HG03521 (cell line): Measurements from ENCODE around the gene HNRNPH1.
A peak's percentile ranks its signal among the peaks of the same experiment; 100 is the strongest.
"Not testable (repeated sequence)": the region's sequence is repeated elsewhere in the genome, so short reads cannot be mapped to it uniquely, and the experiment has no call there.

Source experiments
- ATAC-seq: cut with Tn5 transposase; IDR thresholded peaks from one replicate; pipeline ENCODE4 v1.9.1; 2021; ENCODE audit warnings: mild to moderate bottlenecking, moderate library complexity; ENCODE audit not compliant: unreplicated experiment

Gene HNRNPH1

GRCh38 chr5:179623003-179623905, at the start of gene HNRNPH1:
Gene HNRNPH1, minus strand, starts transcription at chr5:179623671. Its CDS starts 538 bp downstream, at chr5:179623133.
- peak; percentile 71 for ATAC-seq

- ATAC-seq: no peak
These were observed 44.9 kb upstream of the HNRNPH1 start for GRCh38 chr5:179668391-179668790.

- ATAC-seq: not testable (repeated sequence)
These were observed 38.2 kb upstream of the HNRNPH1 start for GRCh38 chr5:179661647-179662046.

- peak; percentile 60 for ATAC-seq
These were observed 34.8 kb upstream of the HNRNPH1 start for GRCh38 chr5:179658179-179658856.

GRCh38 chr5:179657302-179658178, 34.1 kb upstream of the HNRNPH1 start:
- ATAC-seq: peak; percentile 93

- not testable (repeated sequence) for ATAC-seq
These were observed 29.7 kb upstream of the HNRNPH1 start for GRCh38 chr5:179653135-179653534.

- not testable (repeated sequence) for ATAC-seq
These were observed 26.8 kb upstream of the HNRNPH1 start for GRCh38 chr5:179650245-179650644.

- ATAC-seq: not testable (repeated sequence)
These were observed 25.8 kb upstream of the HNRNPH1 start for GRCh38 chr5:179649166-179649703.

GRCh38 chr5:179648410-179648809, 24.9 kb upstream of the HNRNPH1 start:
- no peak for ATAC-seq

- not testable (repeated sequence) for ATAC-seq
These were observed 21.3 kb upstream of the HNRNPH1 start for GRCh38 chr5:179644766-179645165.

- not testable (repeated sequence) for ATAC-seq
These were observed 19.9 kb upstream of the HNRNPH1 start for GRCh38 chr5:179643141-179643920.

GRCh38 chr5:179642626-179643025, 19.2 kb upstream of the HNRNPH1 start:
- ATAC-seq: not testable (repeated sequence)

GRCh38 chr5:179641745-179642144, 18.3 kb upstream of the HNRNPH1 start:
- ATAC-seq: not testable (repeated sequence)

GRCh38 chr5:179639296-179639695, 15.8 kb upstream of the HNRNPH1 start:
- ATAC-seq: not testable (repeated sequence)

- ATAC-seq: peak; percentile 90
These were observed 11.1 kb upstream of the HNRNPH1 start for GRCh38 chr5:179634370-179635172.

GRCh38 chr5:179633501-179634369, 10.3 kb upstream of the HNRNPH1 start:
- peak; percentile 47 for ATAC-seq

- ATAC-seq: no peak
These were observed 1.4 kb upstream of the HNRNPH1 start for GRCh38 chr5:179624841-179625271.
